GM12891 (cell line): ENCODE data around the gene GASK1A.

Experiments
- PAX5 ChIP-seq: IDR thresholded peaks from 2 replicates; pipeline ENCODE4 v1.6.1; 2011; ENCODE audit warnings: low read length, moderate library complexity, mild to moderate bottlenecking; ENCODE audit not compliant: insufficient read depth, severe bottlenecking
- POLR2A ChIP-seq: IDR thresholded peaks from 2 replicates; pipeline ENCODE4 v1.6.1; 2011; ENCODE audit warnings: low read depth, low read length, control low read depth
- POLR2AphosphoS5 ChIP-seq: IDR thresholded peaks from 2 replicates; pipeline ENCODE4 v1.6.1; 2011; ENCODE audit warnings: low read depth, low read length, control low read depth
- POU2F2 ChIP-seq: IDR thresholded peaks from 2 replicates; pipeline ENCODE4 v1.6.1; 2011; ENCODE audit warnings: low read depth, mild to moderate bottlenecking, control low read depth, low read length, moderate library complexity
- SPI1 ChIP-seq: IDR thresholded peaks from 2 replicates; pipeline ENCODE4 v1.6.1; 2011; ENCODE audit warnings: low read depth, low read length, control low read depth
- TAF1 ChIP-seq: IDR thresholded peaks from 2 replicates; pipeline ENCODE4 v1.6.1; 2011; ENCODE audit warnings: low read depth, low read length, control low read depth

DNA sequence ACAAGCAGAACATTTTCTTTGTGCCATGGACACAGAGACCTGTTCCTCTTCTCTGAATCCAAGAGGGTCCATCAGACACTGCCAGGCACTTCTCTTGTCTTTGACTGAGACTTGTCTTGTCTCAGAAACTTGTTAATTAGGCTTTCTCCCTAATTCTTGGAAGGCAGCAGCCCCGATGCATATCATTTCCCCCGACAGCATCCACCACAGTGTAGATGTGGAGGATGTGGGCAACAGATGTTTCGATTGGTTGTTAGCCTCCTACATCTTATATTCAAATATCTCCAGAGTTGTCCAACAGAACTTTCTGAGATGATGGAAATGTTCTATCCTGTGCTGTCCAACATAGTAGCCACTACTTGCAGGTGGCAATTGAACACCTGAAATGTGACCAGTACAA, 15.5 kb downstream of the GASK1A start:
- TF ChIP-seq POLR2A (no peak), POLR2AphosphoS5 (no peak), TAF1 (no peak), POU2F2 (no peak), SPI1 (no peak), PAX5 (no peak)
